HepG2 (cell line): ENCODE results near the gene SLCO3A1. TPM values are rescaled to one million over a fixed set of nuclear protein-coding genes. Genes with fewer than 3 reads are reported as not detected.

Experiments used
- ADNP ChIP-seq: sonication (generic); formaldehyde crosslinking; IDR thresholded peaks from 2 replicates; pipeline ENCODE4 v1.4.0; 2020; ENCODE audit warnings: missing genetic modification reagents
- ATRX ChIP-seq: sonication (generic); formaldehyde crosslinking; IDR thresholded peaks from 2 replicates; pipeline ENCODE4 v1.4.0; 2020; ENCODE audit warnings: missing genetic modification reagents, borderline replicate concordance
- FIP1L1 ChIP-seq: fragments of 200-400 bp; formaldehyde crosslinking; IDR thresholded peaks from 2 replicates; pipeline ENCODE4 v1.6.1; 2018; ENCODE audit warnings: low read depth, mild to moderate bottlenecking, low read length, moderate library complexity, borderline replicate concordance; ENCODE audit not compliant: insufficient read depth
- FOXJ3 ChIP-seq: sonication (generic); formaldehyde crosslinking; IDR thresholded peaks from 2 replicates; pipeline ENCODE4 v1.4.0; 2020; ENCODE audit warnings: missing genetic modification reagents, mild to moderate bottlenecking, borderline replicate concordance
- HNF1B ChIP-seq: sonication (generic); formaldehyde crosslinking; IDR thresholded peaks from 2 replicates; pipeline ENCODE4 v1.5.1; 2020; ENCODE audit warnings: mild to moderate bottlenecking, moderate library complexity, missing genetic modification reagents
- KAT8 ChIP-seq: IDR thresholded peaks from 2 replicates; pipeline ENCODE4 v1.6.1; 2016; ENCODE audit warnings: missing genetic modification reagents, missing compliant biosample characterization
- KLF6 ChIP-seq: IDR thresholded peaks from 2 replicates; pipeline ENCODE4 v1.8.0; 2016; ENCODE audit warnings: missing biosample characterization, missing genetic modification reagents
- MLXIP ChIP-seq: sonication (generic); formaldehyde crosslinking; IDR thresholded peaks from 2 replicates; pipeline ENCODE4 v1.9.0; 2021; ENCODE audit warnings: missing genetic modification reagents, borderline replicate concordance
- NFATC3 ChIP-seq: sonication (generic); formaldehyde crosslinking; IDR thresholded peaks from 2 replicates; pipeline ENCODE4 v1.5.1; 2020; ENCODE audit warnings: mild to moderate bottlenecking, missing genetic modification reagents
- NFE2L2 ChIP-seq: fragments of 150-350 bp; IDR thresholded peaks from 2 replicates; pipeline ENCODE4 v1.6.1; 2014; ENCODE audit warnings: low read length
- PAX8 ChIP-seq: sonication (generic); formaldehyde crosslinking; IDR thresholded peaks from 2 replicates; pipeline ENCODE4 v1.8.0; 2022; ENCODE audit warnings: mild to moderate bottlenecking, missing genetic modification reagents, borderline replicate concordance
- SMARCE1 ChIP-seq: fragments of 450-650 bp; IDR thresholded peaks from 2 replicates; pipeline ENCODE4 v1.6.1; 2017; ENCODE audit warnings: borderline replicate concordance
- THAP9 ChIP-seq: sonication (generic); formaldehyde crosslinking; IDR thresholded peaks from 2 replicates; pipeline ENCODE4; 2020; ENCODE audit warnings: missing genetic modification reagents, mild to moderate bottlenecking, borderline replicate concordance
- TP53 ChIP-seq: sonication (generic); formaldehyde crosslinking; conservative IDR thresholded peaks from 2 replicates; pipeline ENCODE4 v1.4.0; 2020; ENCODE audit warnings: missing genetic modification reagents
- XRCC5 ChIP-seq: fragments of 200-400 bp; formaldehyde crosslinking; optimal IDR thresholded peaks from 2 replicates; pipeline ENCODE3; 2017; ENCODE audit warnings: mild to moderate bottlenecking, low read length
- ZFP41 ChIP-seq: sonication (generic); formaldehyde crosslinking; IDR thresholded peaks from 2 replicates; pipeline ENCODE4 v1.4.0; 2020; ENCODE audit warnings: mild to moderate bottlenecking, missing genetic modification reagents, borderline replicate concordance
- ZNF264 ChIP-seq: sonication (generic); formaldehyde crosslinking; IDR thresholded peaks from 2 replicates; pipeline ENCODE4 v1.4.0; 2020; ENCODE audit warnings: missing genetic modification reagents
- ZNF614 ChIP-seq: IDR thresholded peaks from 2 replicates; pipeline ENCODE4 v1.6.1; 2018; ENCODE audit warnings: missing biosample characterization, missing genetic modification reagents, inconsistent platforms, borderline replicate concordance
- ZNF776 ChIP-seq: sonication (generic); formaldehyde crosslinking; IDR thresholded peaks from 2 replicates; pipeline ENCODE4 v1.4.0; 2020; ENCODE audit warnings: mild to moderate bottlenecking, missing genetic modification reagents
- ZNF841 ChIP-seq: sonication (generic); formaldehyde crosslinking; IDR thresholded peaks from 2 replicates; pipeline ENCODE4 v1.8.1; 2023; ENCODE audit warnings: missing genetic modification reagents, borderline replicate concordance
- ZXDC ChIP-seq: sonication (generic); formaldehyde crosslinking; IDR thresholded peaks from 2 replicates; pipeline ENCODE4 v1.5.0; 2020; ENCODE audit warnings: mild to moderate bottlenecking, missing genetic modification reagents
- polyA plus RNA-seq, 8 experiments: library from polyadenylated mRNA; depleted of rRNA in 3 of 8; stranded (reverse) in 7 of 8; unstranded in 1 of 8; fragments of >200 nt; fragmentation: Illumina TruSeq in 4 of 8; extraction: Trizol in 4 of 8; gene quantifications; 2 replicates each; pipeline versions ENCODE4 v1.2.1 to v1.2.3, GENCODE V29; 2011 to 2016; ENCODE audit warnings: low read depth in 4 of 8, missing spikeins in 1 of 8, mixed read lengths in 1 of 8; ENCODE audit not compliant: insufficient read depth in 1 of 8
- total RNA-seq, 5 experiments: library from RNA; depleted of rRNA; stranded (reverse); fragments of >200 nt; fragmentation: Illumina TruSeq; extraction: Trizol; gene quantifications; 2 replicates each; pipeline ENCODE4 v1.2.3, GENCODE V29; 2016; ENCODE audit warnings: low read depth in 1 of 5

SLCO3A1 gene
- total and polyA plus RNA-seq, 2 of the 13 experiments (the other 11 are each of a cell fraction or from before 2014, with no cell fraction given) = 0.02 TPM; not detected in 1

GRCh38 chr15:92170897-92171296, 317.4 kb downstream of the SLCO3A1 start (continued):
- TF ChIP-seq NFE2L2 = no peak
- no peak for TF ChIP-seq KLF6 (CRISPR knock-in tag)
- no peak for TF ChIP-seq ZNF841 (CRISPR knock-in tag)
- TF ChIP-seq ATRX (CRISPR knock-in tag) = no peak
- TF ChIP-seq ZXDC (CRISPR knock-in tag) = no peak
- TF ChIP-seq XRCC5 = no peak
- TF ChIP-seq FOXJ3 (CRISPR knock-in tag) = 0 out of 2 replicates have a peak, but pooled peaks have one; percentile 31
- TF ChIP-seq ZNF614 (CRISPR knock-in tag) = no peak
- no peak for TF ChIP-seq TP53 (CRISPR knock-in tag)
- 0 out of 2 replicates have a peak, but pooled peaks have one; percentile 40 for TF ChIP-seq HNF1B (CRISPR knock-in tag)
- TF ChIP-seq SMARCE1 = no peak
- no peak for TF ChIP-seq KAT8
- no peak for TF ChIP-seq THAP9 (CRISPR knock-in tag)
- TF ChIP-seq FIP1L1 = no peak
- no peak for TF ChIP-seq NFATC3 (CRISPR knock-in tag)
- TF ChIP-seq ZNF264 = no peak
- TF ChIP-seq ZFP41 (CRISPR knock-in tag) = no peak
- no peak for TF ChIP-seq ZNF776 (CRISPR knock-in tag)
- no peak for TF ChIP-seq MLXIP (CRISPR knock-in tag)
- no peak for TF ChIP-seq ADNP (CRISPR knock-in tag)
- TF ChIP-seq PAX8 (CRISPR knock-in tag) = no peak
